HG03066 (cell line): Measurements from ENCODE around the gene FBP2.
"Not testable (repeated sequence)": the region's sequence is repeated elsewhere in the genome, so short reads cannot be mapped to it uniquely, and the experiment has no call there.

Experiments
- ATAC-seq: cut with Tn5 transposase; IDR thresholded peaks from one replicate; pipeline ENCODE4 v1.9.1; 2021; ENCODE audit warnings: low read depth; ENCODE audit not compliant: unreplicated experiment

Gene FBP2

GRCh38 chr9:94607423-94607691 lies 13.7 kb upstream of the FBP2 start:
- ATAC-seq: no peak

DNA sequence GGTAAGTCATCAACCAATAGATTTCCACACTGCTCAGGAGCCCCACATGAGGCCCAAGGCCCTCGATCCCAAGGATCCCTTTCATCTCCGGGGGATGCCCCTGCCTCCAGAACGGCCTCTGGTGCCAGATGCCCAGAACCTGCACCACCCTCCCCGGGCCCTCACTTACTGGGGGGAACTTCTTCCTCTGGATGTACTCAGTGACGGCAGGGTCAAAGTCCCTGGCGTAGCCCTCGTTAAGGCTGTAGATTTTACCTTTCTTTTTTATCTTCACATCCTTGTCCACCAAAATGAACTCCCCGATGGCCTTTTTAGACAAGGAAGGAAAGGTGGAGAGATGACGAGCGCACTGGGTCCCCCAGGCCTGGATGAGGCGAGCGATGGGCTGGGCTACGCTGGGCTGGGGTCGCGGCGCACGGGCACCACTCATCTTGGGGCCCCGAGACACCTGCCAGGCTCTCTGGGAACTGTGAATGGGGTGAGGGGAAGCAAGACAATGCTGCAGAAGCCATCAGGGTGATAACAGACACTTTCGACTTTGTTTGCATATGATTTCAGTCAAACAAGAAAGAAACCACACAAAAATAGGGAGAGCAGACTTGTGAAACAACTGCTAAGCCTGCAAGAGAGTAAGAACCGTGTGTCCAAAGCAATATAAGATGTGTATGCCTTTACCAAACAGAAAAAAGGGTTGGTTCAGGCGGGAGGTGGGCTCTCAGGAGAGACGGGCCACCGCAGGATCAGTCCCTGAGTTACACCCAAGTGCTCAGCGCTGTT lies 13.2 kb upstream of the FBP2 start:
- ATAC-seq: no peak

DNA sequence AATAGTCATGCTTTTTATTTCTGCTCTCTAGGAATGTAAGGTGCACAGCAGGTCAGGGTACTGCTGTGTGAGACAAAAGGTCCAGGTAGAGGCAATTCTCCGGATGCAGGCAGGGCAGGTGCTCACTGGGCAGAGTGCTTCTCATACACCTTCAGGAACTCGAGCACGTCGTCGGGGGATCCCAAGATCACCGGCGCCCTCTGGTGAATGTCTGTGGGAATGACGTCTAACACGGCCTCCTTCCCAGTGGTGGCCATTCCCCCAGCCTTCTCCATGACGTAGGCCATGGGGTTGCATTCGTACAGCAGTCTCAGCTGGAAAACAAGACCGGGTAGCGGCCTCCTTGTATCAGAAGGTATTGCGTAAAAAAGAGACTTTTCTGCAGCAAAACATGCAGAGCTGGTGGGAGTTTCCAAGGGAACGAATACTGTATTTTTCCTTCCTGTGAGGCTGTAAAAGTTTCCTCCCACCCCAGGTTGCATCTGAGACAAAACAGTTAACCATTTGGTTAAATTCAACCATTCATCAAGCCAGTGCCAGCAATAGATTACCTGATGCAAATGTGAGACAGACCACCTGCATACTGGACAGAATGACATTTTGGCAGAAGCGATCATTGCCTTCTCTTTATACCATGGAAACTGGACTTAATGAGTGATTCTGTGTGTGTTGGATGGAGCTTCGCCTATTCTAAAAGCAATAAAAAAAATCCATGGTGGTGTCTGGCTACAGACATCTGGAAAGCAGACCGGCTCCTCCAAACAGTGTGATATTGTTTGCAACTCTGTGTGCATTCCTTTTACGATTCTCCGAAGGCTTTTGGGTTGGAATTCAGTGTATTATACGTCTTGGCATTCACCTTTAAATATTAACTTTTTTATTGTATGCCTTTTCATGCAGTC lies 9.9 kb upstream of the FBP2 start:
- no peak for ATAC-seq

DNA sequence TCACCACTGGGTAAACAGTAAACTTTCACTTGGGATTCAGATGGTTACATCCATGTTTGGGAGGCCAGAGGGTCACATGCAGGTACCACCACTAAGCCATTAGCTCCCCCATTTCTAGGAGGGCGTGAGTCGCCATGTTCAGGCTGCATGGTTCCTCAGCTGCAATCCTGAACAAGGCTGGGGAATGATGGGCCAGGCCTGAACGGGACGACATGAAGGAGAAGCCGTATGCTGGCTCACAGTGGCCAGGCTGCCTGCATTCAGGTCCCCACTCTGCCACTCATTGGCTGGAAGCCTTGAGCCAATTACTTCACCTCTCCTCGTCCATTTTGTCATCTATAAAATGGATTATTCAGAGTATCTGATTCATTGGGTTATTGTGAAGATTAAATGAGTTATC lies 9.0 kb upstream of the FBP2 start:
- no peak for ATAC-seq

DNA sequence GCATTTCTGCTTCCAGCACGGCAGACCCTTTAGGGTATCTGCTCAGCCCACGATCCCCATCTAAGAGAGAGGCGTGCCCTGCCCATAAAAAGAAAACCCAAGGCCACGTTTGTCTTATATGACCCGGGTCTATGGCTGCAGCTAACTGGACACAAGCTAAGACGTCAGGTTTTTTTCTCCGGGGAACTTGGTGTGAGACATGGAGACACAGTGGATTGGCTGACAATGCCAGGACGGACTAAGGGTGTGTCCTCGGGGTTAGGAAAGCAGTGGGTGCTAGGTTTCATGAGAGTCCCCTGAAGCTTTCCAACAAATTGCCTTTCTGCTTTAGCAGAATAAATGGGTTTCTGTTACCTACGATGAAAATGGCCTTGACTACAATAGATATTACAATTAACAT lies 7.1 kb upstream of the FBP2 start:
- ATAC-seq: no peak

- no peak for ATAC-seq
Observed at GRCh38 chr9:94600258-94600657, 6.6 kb upstream of the FBP2 start.

- ATAC-seq: no peak
Observed at GRCh38 chr9:94599102-94599501, 5.5 kb upstream of the FBP2 start.

- ATAC-seq: not testable (repeated sequence)
Observed at GRCh38 chr9:94592683-94593082, 941 bp downstream of the FBP2 start.

GRCh38 chr9:94591876-94592275 lies 1.7 kb downstream of the FBP2 start:
- ATAC-seq: no peak

DNA sequence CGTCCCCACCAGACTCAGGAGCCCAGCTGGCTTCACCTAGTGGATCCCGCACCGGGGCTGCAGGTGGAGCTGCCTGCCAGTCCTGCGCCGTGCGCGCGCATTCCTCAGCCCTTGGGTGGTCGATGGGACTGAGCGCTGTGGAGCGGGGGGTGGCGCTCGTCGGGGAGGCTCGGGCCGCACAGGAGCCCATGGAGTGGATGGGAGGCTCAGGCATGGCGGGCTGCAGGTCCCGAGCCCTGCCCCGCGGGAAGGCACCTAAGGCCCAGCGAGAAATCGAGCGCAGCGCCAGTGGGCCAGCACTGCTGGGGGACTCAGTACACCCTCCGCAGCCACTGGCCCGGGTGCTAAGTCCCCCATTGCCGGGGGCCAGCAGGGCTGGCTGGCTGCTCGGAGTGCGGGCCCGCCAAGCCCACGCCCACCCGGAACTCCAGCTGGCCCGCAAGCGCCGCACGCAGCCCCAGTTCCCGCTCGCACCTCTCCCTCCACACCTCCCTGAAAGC lies 2.5 kb downstream of the FBP2 start:
- ATAC-seq: not testable (repeated sequence)

DNA sequence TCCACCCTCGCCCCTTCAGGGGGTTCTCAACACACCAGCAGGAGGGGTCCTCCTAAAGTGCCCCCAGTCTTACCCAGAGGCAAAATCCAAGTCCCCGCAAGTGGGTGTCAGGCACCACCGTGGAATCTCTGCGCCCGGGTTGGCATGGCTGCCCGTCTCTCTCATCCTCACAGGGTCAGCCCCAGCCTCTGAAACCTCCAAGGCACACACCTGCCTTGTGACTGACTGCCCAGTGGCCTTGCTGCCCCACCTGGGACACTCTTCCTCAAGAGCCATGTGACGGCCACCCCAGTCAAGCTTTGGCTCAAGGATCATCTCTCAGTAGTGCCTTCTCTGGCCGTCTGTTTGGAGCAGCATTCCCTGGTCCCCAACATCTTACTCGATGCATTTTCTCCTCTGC lies 4.9 kb downstream of the FBP2 start:
- no peak for ATAC-seq

- ATAC-seq: no peak
Observed at GRCh38 chr9:94586814-94587213, 6.8 kb downstream of the FBP2 start.

- ATAC-seq: no peak
Observed at GRCh38 chr9:94586316-94586715, 7.3 kb downstream of the FBP2 start.

DNA sequence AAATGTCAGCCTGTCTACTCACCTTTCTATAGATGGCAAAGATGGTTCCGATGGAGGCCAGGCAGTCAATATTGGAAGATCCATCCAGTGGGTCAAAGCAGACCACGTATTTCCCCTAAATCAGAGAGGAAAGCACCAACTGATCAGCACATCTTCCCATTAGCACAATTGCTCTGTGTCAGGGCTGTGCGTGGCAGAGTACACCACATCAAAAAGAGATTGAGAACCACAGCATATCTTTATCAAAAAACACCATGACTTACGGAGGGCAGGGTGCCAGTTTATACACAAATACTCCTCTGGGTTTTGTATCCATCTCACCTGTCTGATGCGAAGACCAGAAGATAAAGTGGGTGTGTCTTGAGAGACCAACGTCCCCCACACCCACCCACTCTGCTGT lies 9.1 kb downstream of the FBP2 start:
- ATAC-seq: no peak

GRCh38 chr9:94581728-94582127 lies 11.9 kb downstream of the FBP2 start:
- ATAC-seq: no peak

DNA sequence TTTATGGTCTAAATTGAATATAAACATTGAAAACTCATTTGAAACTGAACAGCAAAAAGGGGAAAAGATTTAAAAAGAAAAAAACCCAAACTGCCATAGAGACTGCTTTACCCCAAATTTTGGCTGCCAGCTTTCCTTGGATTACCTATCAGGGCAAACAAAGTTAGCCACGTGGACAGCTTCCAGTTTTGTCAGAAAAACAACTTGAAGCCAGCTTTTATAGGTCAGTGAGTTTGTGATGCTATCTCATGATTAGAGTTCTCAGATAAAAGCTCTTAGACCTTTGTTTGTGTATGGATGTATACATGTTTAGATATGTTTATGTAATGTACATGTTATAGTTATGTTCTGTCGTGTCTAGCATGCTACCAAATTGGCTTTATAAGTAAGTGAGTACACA lies 16.1 kb downstream of the FBP2 start:
- no peak for ATAC-seq

- no peak for ATAC-seq
Observed at GRCh38 chr9:94577036-94577435, 16.6 kb downstream of the FBP2 start.

DNA sequence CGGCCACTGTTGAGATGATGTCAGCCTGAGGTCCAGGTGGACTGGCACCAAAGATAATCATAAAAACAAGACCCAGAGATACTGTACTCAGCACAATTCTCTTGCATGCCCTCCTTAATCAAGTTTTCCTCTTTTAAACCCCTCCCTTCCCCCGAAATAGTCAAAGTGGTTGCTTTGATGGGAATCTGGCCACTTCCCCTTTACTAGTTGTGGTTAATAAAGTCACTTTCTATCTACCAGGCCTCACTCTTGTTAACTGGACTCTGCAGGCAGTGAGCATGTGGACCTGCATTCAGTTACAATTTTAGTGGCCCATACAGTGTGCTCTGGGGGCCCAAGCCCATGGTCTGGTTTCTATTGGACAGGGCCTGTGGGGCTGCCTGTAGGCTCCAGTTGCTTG lies 17.5 kb downstream of the FBP2 start:
- no peak for ATAC-seq

DNA sequence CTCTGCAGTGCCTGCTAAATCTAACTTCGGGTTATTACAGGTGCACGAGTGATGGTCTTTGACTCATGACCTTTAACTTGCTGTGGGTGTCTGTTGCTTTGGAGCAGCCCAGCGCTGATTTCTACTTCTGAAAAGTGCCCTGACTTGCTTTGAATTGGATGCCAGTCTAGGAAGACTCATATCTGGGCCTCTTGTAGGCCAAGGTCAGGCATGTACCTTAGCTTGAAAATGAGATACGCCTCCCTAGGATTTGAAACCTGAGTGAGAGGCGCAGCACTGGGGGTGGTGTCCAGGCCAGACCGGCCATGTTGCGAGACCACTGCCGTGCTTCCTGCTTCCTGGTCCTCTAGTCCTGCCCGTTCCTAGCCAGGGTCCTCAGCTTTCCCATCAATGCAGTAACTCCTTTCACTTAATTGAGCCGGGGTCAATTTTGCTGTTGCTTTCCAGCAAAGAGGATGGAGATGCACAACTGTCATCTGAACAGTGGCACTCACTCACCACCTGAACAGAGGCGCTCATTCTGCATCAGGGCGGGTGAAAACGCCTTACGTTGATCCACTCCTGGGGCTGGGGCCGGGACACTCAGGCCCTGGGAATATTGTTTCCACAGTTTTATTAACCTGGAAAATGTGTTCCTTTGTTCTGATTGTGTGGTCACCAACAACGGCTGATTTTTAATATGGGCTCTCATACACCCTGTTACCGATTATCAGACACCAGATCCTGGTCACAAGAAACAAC lies 24.5 kb downstream of the FBP2 start:
- no peak for ATAC-seq

GRCh38 chr9:94568250-94568889 lies 25.3 kb downstream of the FBP2 start:
- ATAC-seq: no peak

GRCh38 chr9:94567271-94567670 lies 26.4 kb downstream of the FBP2 start:
- ATAC-seq: no peak
